ENCODE results near the gene ZC3H7A.

ZC3H7A gene

DNA sequence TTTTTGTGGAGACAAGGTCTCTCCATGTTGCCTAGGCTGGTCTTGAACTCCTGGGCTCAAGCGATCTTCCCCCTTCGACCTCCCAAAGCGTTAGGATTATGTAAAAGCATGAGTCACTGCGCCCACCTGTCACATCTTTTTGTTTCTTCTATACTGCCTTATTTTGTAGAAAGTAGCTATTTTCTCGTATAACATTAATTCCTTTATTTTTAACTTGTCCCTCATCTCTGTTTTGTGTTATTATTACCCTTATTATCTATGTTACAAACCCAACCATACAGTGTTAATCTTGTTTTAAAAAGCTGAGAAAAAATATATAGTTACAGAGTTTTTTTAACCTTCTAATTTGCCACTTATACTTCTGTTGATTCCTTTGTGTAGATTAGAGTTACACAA is 53.0 kb downstream of the ZC3H7A start:
- no peaks in the 10 kb centered on the region for H3K27me3 ChIP-seq (ENCODE audit: insufficient read depth, low read length)
- WGBS: 83% methylated on average over 3 of the region's 5 CpGs
- no peak overlapping the region for H3K27ac ChIP-seq (ENCODE audit: low read depth, low read length)
- H3K36me3 ChIP-seq (ENCODE audit: insufficient read depth, low read length): peaks cover 1% of the 10 kb centered on the region; the same call in 1 of the 2 replicates
- H3K4me1 ChIP-seq (ENCODE audit: insufficient read depth, low read length): no peaks in the 10 kb centered on the region; the same call in 1 of the 2 replicates
- H3K9ac ChIP-seq (ENCODE audit: low read depth, low read length): no peak overlapping the region
- no peaks in the 10 kb centered on the region for H3K9me3 ChIP-seq (ENCODE audit: insufficient read depth, low read depth, low read length)
- H3K4me3 ChIP-seq (ENCODE audit: low read length): no peak overlapping the region

DNA sequence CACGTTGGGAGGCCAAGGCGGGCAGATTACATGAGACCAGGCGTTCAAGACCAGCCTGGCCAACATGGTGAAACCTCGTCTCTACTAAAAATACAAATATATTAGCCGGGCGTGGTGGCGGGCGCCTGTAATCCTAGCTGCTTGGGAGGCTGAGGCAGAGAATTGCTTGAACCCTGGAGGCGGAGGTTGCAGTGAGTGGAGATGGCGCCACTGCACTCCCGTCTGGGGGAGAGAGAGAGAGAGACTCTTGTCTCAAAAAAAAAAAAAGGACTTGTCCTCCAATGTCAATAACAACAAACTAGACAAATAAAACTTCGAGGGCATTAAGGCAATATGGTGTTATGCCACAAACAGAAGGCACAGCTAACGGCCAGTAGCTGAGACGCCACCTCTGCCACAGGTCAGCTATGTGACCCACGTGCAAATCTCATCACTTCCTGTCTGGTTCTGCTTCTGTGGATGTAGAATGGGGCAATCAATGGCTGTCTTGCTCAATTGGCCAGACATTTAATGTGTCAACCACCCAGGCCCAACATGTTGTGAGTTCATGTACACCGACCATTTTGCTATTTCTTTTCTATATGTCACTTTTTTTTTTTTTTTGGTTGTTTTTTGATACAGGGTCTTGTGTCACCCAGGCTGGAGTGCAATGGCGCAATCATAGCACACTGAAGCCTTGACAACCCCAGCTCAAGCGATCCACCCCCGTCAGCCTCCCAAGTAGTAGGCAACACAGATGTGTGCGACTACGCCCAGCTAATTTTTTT is 53.6 kb downstream of the ZC3H7A start:
- Histone ChIP-seq H3K36me3 (ENCODE audit: insufficient read depth, low read length) (no peaks in the 10 kb centered on the region), H3K4me3 (ENCODE audit: low read length) (peak overlapping the region; percentile 78), H3K9me3 (ENCODE audit: insufficient read depth, low read depth, low read length) (no peaks in the 10 kb centered on the region), H3K27ac (ENCODE audit: low read depth, low read length) (peak overlapping the region; percentile 83; the same call in 1 of the 2 replicates), H3K27me3 (ENCODE audit: insufficient read depth, low read length) (no peaks in the 10 kb centered on the region), H3K4me1 (ENCODE audit: insufficient read depth, low read length) (no peaks in the 10 kb centered on the region; the same call in 1 of the 2 replicates), H3K9ac (ENCODE audit: low read depth, low read length) (peak overlapping the region; percentile 90)
- WGBS: 75% methylated on average over 19 of the region's 21 CpGs

DNA sequence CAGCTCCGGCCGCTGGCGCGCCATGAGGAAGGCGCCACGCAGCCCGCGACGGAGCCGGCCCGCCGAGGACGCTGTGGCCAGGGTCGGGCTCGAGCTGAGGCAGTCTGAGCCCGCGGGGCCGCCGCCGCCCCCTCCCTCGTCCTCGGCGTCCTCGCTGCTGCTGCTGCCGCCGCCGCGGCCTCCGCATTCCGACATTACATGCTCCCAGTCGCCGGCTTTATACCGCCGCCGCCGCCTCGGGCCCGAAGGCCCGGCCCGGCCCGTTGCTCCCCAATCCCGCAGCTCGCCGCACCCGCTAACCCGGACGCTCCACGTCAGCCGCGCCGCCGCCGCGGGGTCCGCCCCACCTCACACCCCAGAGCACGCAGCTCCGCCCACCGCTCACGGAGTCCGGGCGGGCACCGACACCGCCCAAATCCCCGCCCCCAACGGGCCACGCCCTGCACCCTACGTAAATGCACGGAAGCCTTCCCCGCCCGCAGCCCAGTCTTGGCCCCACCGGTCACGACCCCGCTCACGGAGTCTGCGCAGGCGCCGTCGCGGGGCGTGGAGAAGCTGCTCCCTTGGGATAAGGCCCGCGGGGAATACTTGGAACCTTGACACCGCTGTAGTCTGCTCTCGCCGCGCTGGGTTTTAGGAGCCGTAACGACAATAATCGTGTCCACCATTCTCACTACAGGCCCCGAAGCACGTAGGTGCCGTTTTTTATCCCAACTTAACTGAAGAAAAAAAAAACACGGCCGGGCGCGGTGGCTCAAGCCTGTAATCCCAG is 54.3 kb downstream of the ZC3H7A start, which contains the start of gene TXNDC11:
Gene TXNDC11, minus strand, starts transcription at position 322 of the 772 bp plus-strand sequence. Its CDS starts 127 bp downstream, at position 195.
- no peaks in the 10 kb centered on the region; the same call in 1 of the 2 replicates for H3K4me1 ChIP-seq (ENCODE audit: insufficient read depth, low read length)
- WGBS: under 1% methylated on average over 96 of the region's 96 CpGs

DNA sequence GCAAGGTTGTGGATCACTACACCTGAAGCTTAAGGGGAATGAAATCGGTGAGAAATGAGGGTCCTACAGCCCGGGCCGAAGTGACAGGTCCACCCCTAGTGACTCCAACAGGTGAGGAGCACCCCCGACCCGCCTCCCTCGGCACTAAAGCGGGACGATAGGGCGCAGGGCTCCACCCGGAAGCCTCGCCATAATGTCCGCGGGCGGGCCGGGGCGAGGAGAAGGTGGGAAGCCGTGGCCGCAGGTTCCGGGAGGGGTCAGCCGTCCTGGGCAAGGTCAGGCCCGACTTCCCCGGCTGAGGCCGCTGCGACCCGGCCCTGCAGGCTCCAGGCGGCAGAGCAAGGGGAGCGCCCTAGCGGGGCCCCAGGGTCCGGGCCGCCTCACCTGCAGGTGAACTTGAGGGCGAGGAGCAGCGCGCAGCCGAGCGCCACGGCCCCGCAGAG is 54.9 kb downstream of the ZC3H7A start:
- WGBS: under 1% methylated on average over 37 of the region's 37 CpGs
- H3K4me1 ChIP-seq (ENCODE audit: insufficient read depth, low read length): no peaks in the 10 kb centered on the region; the same call in 1 of the 2 replicates

More for the DNA sequence above, 54.3 kb downstream of the ZC3H7A start, which contains the start of gene TXNDC11:
- Histone ChIP-seq H3K36me3 (ENCODE audit: insufficient read depth, low read length) (peaks cover 6% of the 10 kb centered on the region; the same call in 1 of the 2 replicates), H3K4me3 (ENCODE audit: low read length) (peak within 1 kb of the TSS; percentile 78), H3K9ac (ENCODE audit: low read depth, low read length) (peak within 1 kb of the TSS; percentile 92), H3K27ac (ENCODE audit: low read depth, low read length) (peak within 1 kb of the TSS; percentile 83), H3K9me3 (ENCODE audit: insufficient read depth, low read depth, low read length) (no peaks in the 10 kb centered on the region), H3K27me3 (ENCODE audit: insufficient read depth, low read length) (no peaks in the 10 kb centered on the region)

DNA sequence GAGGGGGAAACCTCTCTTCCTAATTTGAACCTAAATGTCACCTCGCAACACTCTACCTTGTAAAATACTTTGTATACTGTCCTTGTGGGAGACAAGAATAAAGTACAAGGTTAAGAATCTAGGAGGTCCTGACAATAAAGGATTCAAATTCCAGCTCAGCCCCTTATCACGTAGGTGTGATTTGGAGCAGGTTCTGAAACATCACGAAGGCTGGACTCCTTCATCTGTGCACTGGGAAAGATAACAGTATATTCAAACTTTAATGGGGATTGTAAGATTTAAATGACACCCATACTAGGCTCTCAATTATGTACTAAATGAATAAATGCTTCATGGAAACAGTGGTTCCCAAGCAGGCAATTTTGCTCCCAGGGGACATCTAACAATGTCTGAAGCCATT is 56.5 kb downstream of the ZC3H7A start:
- no peak overlapping the region for H3K9ac ChIP-seq (ENCODE audit: low read depth, low read length)
- H3K27ac ChIP-seq (ENCODE audit: low read depth, low read length): no peak overlapping the region
- no peak overlapping the region for H3K4me3 ChIP-seq (ENCODE audit: low read length)
- no peaks in the 10 kb centered on the region for H3K27me3 ChIP-seq (ENCODE audit: insufficient read depth, low read length)
- no peaks in the 10 kb centered on the region for H3K9me3 ChIP-seq (ENCODE audit: insufficient read depth, low read depth, low read length)
- H3K36me3 ChIP-seq (ENCODE audit: insufficient read depth, low read length): peaks cover 26% of the 10 kb centered on the region
- WGBS: 93% methylated on average over 2 of the region's 3 CpGs
- H3K4me1 ChIP-seq (ENCODE audit: insufficient read depth, low read length): no peaks in the 10 kb centered on the region; the same call in 1 of the 2 replicates

More for the DNA sequence above, 54.9 kb downstream of the ZC3H7A start:
- H3K27ac ChIP-seq (ENCODE audit: low read depth, low read length): peak overlapping the region; percentile 81
- H3K27me3 ChIP-seq (ENCODE audit: insufficient read depth, low read length): no peaks in the 10 kb centered on the region
- H3K9me3 ChIP-seq (ENCODE audit: insufficient read depth, low read depth, low read length): no peaks in the 10 kb centered on the region
- peak overlapping the region; percentile 92 for H3K9ac ChIP-seq (ENCODE audit: low read depth, low read length)
- peak overlapping the region; percentile 78 for H3K4me3 ChIP-seq (ENCODE audit: low read length)
- peaks cover 11% of the 10 kb centered on the region for H3K36me3 ChIP-seq (ENCODE audit: insufficient read depth, low read length)

DNA sequence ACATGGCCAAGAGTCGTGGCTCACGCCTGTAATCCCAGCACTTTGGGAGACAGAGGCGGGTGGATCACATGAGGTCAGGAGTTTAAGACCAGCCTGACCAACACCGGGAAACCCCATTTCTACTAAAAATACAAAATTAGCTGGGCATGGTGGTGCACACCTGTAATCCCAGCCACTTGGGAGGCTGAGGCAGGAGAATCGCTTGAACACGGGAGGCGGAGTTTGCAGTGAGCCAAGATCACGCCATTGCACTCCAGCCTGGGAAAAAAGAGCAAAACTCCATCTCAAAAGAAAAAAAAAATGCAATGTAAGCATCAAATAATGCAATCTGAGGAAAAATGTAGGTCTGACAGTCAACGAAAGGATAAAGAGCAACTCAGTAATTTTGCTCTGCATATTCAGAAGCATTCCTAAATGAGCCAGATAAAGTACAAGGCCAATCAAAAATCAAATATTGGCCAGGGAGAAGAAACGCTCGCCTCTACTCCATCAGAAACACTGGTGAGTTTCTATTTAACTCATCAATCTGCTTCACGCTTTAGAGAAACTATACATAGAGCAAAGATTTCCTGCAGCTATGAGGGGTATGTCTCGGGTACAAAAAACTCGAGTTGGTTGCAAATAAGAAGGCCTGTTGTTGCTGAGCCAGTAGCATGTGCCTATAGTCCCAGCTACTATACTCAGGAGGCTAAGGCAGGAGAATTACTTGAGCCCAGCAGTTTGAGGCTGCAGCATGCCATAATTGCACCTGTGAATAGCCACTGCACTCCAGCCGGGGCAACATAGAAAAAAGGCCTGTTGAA is 58.1 kb downstream of the ZC3H7A start:
- H3K27ac ChIP-seq (ENCODE audit: low read depth, low read length): no peak overlapping the region
- no peak overlapping the region for H3K9ac ChIP-seq (ENCODE audit: low read depth, low read length)
- no peak overlapping the region for H3K4me3 ChIP-seq (ENCODE audit: low read length)
- no peaks in the 10 kb centered on the region for H3K27me3 ChIP-seq (ENCODE audit: insufficient read depth, low read length)
- H3K9me3 ChIP-seq (ENCODE audit: insufficient read depth, low read depth, low read length): no peaks in the 10 kb centered on the region
- H3K36me3 ChIP-seq (ENCODE audit: insufficient read depth, low read length): peaks cover 42% of the 10 kb centered on the region
- 95% methylated on average over 15 of the region's 15 CpGs for WGBS
- no peaks in the 10 kb centered on the region for H3K4me1 ChIP-seq (ENCODE audit: insufficient read depth, low read length)

DNA sequence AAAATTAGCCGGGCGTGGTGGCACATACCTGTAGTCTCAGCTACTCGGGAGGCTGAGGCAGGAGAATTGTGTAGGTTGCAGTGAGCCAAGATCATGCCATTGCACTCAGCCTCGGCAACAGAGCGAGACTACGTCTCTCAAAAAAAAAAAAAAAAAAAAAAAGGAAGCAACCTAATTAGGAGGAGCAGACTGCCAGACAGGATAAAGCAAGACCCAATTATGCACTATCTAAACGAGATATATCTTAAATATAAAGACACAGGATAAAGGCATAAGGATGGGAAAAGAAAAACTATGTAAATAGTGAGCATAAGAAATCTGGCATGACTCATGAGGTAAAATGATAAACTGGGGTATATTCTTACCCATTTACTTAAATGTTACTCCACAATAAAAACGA is 59.3 kb downstream of the ZC3H7A start:
- H3K27me3 ChIP-seq (ENCODE audit: insufficient read depth, low read length): no peaks in the 10 kb centered on the region
- no peak overlapping the region for H3K9ac ChIP-seq (ENCODE audit: low read depth, low read length)
- H3K4me3 ChIP-seq (ENCODE audit: low read length): no peak overlapping the region
- WGBS: 96% methylated on average over 6 of the region's 8 CpGs
- no peaks in the 10 kb centered on the region for H3K9me3 ChIP-seq (ENCODE audit: insufficient read depth, low read depth, low read length)
- H3K36me3 ChIP-seq (ENCODE audit: insufficient read depth, low read length): peaks cover 50% of the 10 kb centered on the region
- no peaks in the 10 kb centered on the region for H3K4me1 ChIP-seq (ENCODE audit: insufficient read depth, low read length)
- H3K27ac ChIP-seq (ENCODE audit: low read depth, low read length): no peak overlapping the region

DNA sequence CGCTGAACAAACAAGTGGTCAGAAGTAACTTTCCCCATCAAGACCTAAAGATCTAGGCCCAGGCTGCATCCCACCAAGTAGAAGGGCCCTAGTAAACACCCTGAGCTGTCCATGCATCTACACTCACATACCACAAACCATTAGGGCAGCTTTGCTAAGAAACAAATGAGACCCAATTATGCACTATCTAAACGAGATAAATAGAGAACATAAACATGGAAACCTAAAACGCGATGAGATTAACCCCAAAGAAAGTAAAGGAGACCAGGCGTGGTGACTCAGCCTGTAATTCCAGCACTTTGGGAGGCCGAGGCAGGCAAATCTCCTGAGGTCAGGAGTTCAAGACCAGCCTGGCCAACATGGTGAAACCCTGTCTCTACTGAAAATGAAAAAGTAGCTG is 60.2 kb downstream of the ZC3H7A start:
- Histone ChIP-seq H3K36me3 (ENCODE audit: insufficient read depth, low read length) (peaks cover 58% of the 10 kb centered on the region), H3K4me1 (ENCODE audit: insufficient read depth, low read length) (no peaks in the 10 kb centered on the region), H3K4me3 (ENCODE audit: low read length) (no peak overlapping the region), H3K9me3 (ENCODE audit: insufficient read depth, low read depth, low read length) (no peaks in the 10 kb centered on the region), H3K27me3 (ENCODE audit: insufficient read depth, low read length) (no peaks in the 10 kb centered on the region), H3K27ac (ENCODE audit: low read depth, low read length) (no peak overlapping the region), H3K9ac (ENCODE audit: low read depth, low read length) (no peak overlapping the region)
- 89% methylated on average over 6 of the region's 6 CpGs for WGBS

DNA sequence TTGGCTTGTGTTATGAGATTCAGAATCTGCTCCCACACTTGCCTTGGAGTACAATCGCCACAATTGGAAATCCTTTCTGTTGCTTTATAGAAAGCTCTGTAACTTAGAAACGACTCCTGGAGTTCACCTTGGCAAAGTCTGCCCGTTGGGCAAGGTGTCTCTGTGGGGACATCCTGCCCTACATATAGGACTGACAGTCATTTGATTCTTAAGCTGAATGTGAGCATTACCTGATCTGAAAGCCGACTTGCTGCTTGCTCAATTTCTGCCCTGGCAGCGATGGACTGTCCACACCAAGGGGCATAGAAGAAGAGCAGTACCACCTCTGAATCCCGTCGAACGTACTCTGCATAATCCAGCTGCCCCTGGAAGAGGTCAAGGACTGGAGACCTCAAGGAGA is 61.3 kb downstream of the ZC3H7A start:
- Histone ChIP-seq H3K9me3 (ENCODE audit: insufficient read depth, low read depth, low read length) (no peaks in the 10 kb centered on the region), H3K27me3 (ENCODE audit: insufficient read depth, low read length) (no peaks in the 10 kb centered on the region), H3K9ac (ENCODE audit: low read depth, low read length) (no peak overlapping the region), H3K27ac (ENCODE audit: low read depth, low read length) (no peak overlapping the region), H3K36me3 (ENCODE audit: insufficient read depth, low read length) (peaks cover 69% of the 10 kb centered on the region), H3K4me3 (ENCODE audit: low read length) (no peak overlapping the region), H3K4me1 (ENCODE audit: insufficient read depth, low read length) (no peaks in the 10 kb centered on the region)
- WGBS: 93% methylated on average over 8 of the region's 8 CpGs

DNA sequence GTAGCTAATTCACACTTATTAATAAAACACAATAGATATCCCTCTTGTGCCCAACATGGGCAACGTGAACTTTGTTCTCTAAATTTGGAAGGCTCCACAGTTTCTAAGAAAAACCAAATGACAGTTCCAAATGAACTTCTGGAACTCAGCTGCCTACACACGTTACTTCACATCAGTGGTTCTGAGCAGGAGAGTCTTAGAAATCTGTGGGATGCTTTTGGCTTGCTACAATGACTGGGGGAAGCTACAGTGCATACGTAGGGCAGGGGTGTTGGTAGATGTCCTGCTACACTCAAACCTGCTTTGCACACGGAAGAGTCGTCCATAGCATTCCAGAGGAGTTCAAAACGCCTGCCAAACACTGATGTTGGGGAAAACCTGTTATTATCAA is 62.4 kb downstream of the ZC3H7A start:
- Histone ChIP-seq H3K4me1 (ENCODE audit: insufficient read depth, low read length) (no peaks in the 10 kb centered on the region), H3K9ac (ENCODE audit: low read depth, low read length) (no peak overlapping the region), H3K36me3 (ENCODE audit: insufficient read depth, low read length) (peaks cover 80% of the 10 kb centered on the region), H3K27me3 (ENCODE audit: insufficient read depth, low read length) (no peaks in the 10 kb centered on the region), H3K4me3 (ENCODE audit: low read length) (no peak overlapping the region), H3K9me3 (ENCODE audit: insufficient read depth, low read depth, low read length) (no peaks in the 10 kb centered on the region), H3K27ac (ENCODE audit: low read depth, low read length) (no peak overlapping the region)
- 92% methylated on average over 6 of the region's 6 CpGs for WGBS

Measured in HUES64 (cell line).